Measurements from ENCODE around the gene P3H2. TPM values are rescaled to one million over a fixed set of nuclear protein-coding genes. Genes with fewer than 3 reads are reported as not detected.

The P3H2 gene
- total RNA-seq, 4 donors from 2014 or later, result 15.6 to 41.5 (median 27.1) TPM

- no peaks in the 10 kb centered on the region for H3K9me3 ChIP-seq
- intact Hi-C loops (cut with DNase I), result no loop called here
- H3K36me3 ChIP-seq, result no peaks in the 10 kb centered on the region
- H3K27me3 ChIP-seq, result no peaks in the 10 kb centered on the region
- TF ChIP-seq EP300 (IDR thresholded peaks at IDR 0.05), result no peak
- TF ChIP-seq CTCF (IDR thresholded peaks at IDR 0.05), result no peak
- TF ChIP-seq POLR2A (IDR thresholded peaks at IDR 0.05; ENCODE audit: low read depth), result no peak
- no peak for TF ChIP-seq POLR2AphosphoS5 (IDR thresholded peaks at IDR 0.05)
- H3K4me1 ChIP-seq, result no peaks in the 10 kb centered on the region
- no peak overlapping the region for H3K27ac ChIP-seq (replicated peaks in 1 of 4)
- no peak for DNase-seq (ENCODE audit: extremely low spot score)
- no peak overlapping the region for H3K4me3 ChIP-seq
These were observed 212.1 kb downstream of the P3H2 start for GRCh38 chr3:189908646-189909045.

GRCh38 chr3:189907803-189908202 lies 212.9 kb downstream of the P3H2 start:
- DNase-seq (ENCODE audit: extremely low spot score), result no peak
- 74% methylated on average over 6 of the region's 6 CpGs for WGBS
- Histone ChIP-seq H3K4me3 (no peak overlapping the region), H3K9me3 (no peaks in the 10 kb centered on the region), H3K27me3 (no peaks in the 10 kb centered on the region), H3K36me3 (no peaks in the 10 kb centered on the region), H3K4me1 (no peaks in the 10 kb centered on the region), H3K27ac (replicated peaks in 1 of 4) (no peak overlapping the region)
- intact Hi-C loops (cut with DNase I), result no loop called here
- TF ChIP-seq CTCF (IDR thresholded peaks at IDR 0.05) (no peak), POLR2A (IDR thresholded peaks at IDR 0.05; ENCODE audit: low read depth) (no peak), POLR2AphosphoS5 (IDR thresholded peaks at IDR 0.05) (no peak), EP300 (IDR thresholded peaks at IDR 0.05) (no peak)

Small RNA genes lying within 50 kb of the gene (small RNA-seq; reads per million reads assigned to genes)
- 0 reads per million in 3 donors for gene RNU6-1109P

Other genes starting within 250 kb of the P3H2 start
- gene CLDN1, start 201.5 kb upstream of the P3H2 start, total RNA-seq, result 1 to 10 TPM in 1 of 4 donors, under 1 TPM in 2, not detected in 1; 0.92 to 1.2 (median 0.99) TPM